Muscle of back (tissue), 11 donors: ENCODE data around the gene PRPH2. TPM values are rescaled to one million over a fixed set of nuclear protein-coding genes. Genes with fewer than 3 reads are reported as not detected.
A peak's percentile ranks its signal among the peaks of the same experiment; 100 is the strongest.
"Not testable (repeated sequence)": the region's sequence is repeated elsewhere in the genome, so short reads cannot be mapped to it uniquely, and the experiment has no call there.

Experiments
- DNase-seq, 3 donors: peaks; one replicate each; pipeline versions ENCODE4 v3.0.0 to v3.0.0-alpha.2; 2013
- polyA plus RNA-seq, 10 donors: library from polyadenylated mRNA; unstranded; fragments of 120-200 nt; gene quantifications; one replicate each; pipeline ENCODE4 v1.2.1, GENCODE V29; 2013; ENCODE audit not compliant: insufficient read length in 10 of 10

The PRPH2 gene
- polyA plus RNA-seq, 10 donors: 2.4 to 6.7 (median 4.3) TPM

DNA sequence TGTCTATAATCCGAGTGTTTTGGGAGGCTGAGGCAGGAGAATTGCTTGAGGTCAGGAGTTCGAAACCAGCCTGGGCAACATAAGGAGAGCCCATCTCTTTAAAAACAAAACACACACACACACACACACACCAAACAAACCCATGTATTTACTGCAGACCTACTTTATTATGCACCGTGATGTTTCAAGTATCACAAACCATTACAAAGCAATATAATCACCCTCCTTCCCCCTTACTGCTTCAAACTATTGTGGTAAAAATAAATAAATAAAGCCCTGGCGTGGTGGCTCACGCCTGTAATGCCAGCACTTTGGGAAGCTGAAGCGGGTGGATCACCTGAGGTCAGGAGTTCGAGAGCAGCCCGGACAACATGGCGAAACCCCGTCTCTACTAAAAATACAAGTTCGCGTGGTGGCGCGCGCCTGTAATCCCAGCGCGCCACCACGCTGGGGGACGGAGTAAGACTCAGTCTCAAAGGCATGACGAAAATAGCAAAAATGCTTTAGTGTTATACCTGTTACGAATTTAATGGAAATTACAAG is 22.0 kb upstream of the PRPH2 start:
- DNase-seq: no peak

DNA sequence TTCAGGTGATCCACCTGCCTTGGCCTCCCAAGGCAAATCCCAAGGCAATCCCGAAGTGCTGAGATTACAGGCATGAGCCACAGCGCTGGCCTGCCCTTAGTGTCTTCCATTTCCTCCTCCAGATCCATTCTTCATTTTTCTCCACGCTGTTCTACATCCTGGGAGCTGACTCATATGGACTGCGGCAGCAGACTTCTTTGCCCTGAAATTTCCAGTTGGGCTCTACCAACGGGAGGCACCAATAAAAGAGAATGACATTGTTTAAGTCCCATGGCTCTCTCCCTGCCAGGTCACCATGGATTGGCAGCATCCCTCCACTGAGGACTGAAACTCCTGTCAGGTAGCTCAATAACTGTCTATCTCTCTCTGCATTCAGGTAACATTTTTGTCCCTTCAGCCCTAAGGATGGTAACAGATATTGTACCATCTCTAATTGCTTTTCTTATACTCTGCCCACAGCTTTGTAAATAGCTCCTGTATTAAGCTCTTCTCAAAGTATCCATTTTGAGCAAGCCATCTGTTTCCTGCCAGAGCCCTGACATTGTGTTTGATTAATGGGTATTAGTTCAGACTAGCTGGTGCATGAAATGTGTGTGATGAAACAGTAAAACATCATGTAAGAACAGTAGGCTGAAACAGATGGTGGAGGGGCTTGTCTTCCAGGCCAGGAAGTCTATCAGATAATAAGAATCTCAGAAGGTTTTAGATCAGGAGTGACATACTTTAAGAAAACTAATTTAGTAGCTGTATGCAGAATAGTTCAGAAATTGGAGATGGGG is 19.9 kb upstream of the PRPH2 start:
- no peak for DNase-seq

DNA sequence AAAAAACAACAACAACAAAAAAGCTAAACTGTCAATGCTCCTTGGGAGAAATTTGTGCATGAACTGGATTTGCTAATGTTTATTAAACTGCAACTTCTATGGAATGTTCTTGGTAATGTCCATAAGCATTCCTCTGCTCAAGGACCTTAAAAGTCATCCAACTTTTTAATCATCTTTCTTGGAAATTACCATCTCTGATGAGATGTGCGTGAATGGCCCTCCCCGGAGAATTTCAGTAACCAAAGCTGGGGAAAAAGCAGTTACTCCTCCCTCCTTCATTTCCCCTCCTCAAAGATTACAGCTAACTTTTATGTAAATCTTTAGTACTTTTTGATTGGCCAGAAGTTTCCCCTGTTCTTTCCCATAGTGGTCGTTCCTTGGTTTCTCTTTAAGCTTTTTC is 18.3 kb upstream of the PRPH2 start:
- DNase-seq: no peak

DNA sequence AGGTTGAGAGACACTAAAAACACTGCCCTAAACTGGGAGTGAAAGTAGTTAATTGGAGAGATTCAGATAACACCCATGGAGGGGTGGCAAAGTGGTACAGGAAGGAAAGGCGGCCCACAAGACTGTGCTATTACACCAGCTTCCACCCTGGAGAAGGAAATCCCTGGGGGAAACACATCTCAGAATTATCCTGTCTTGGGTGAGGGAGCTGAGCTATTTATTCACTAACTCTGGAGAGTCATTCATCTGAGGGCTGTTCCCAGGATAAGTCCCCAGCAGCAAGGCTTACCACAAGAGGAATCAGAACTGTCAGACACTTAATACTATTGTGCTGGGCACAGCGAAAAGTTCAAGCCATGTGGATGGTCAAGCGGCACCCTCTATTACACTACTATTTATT is 13.6 kb upstream of the PRPH2 start:
- DNase-seq: no peak

DNA sequence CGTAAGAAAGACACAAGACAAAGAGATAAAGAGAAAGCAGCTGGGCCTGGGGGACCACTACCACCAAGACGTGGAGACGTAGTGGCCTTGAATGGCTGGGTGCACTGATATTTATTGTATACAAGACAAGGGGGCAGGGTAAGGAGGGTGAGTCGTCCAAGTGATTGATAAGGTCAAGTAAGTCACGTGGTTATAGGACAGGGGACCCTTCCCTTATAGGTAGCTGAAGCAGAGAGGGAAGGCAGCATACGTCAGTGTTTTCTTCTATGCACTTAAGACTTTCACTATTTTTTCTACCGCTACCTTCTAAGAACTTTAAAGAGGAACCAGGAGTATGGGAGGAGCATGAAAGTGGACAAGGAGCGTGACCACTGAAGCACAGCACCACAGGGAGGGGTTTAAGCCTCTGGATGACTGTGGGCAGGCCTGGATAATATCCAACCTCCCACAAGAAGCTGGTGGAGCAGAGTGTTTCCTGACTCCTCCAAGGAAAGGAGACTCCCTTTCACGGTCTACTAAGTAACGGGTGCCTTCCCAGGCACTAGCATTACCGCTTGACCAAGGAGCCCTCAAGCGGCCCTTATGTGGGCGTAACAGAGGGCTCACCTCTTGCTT is 11.6 kb upstream of the PRPH2 start:
- DNase-seq: not testable (repeated sequence)

DNA sequence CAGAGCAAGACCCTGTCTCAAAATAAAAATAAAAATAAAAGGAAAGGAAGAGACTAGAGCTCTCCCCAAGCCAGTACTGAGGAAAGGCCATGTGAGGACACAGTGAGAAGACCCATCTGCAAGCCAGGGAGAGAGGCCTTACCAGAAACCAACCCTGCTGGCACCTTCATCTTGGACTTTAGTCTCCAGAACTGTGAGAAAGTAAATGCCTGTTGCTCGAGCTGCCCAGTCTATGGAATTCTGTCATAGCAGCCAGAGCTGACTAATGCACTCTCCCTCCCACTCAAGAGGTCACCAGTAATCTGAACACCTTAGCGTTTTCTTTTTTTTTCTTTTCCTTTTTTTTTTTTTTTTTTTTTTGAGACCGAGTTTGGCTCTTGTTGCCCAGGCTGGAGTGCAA is 7.3 kb upstream of the PRPH2 start:
- no peak for DNase-seq

DNA sequence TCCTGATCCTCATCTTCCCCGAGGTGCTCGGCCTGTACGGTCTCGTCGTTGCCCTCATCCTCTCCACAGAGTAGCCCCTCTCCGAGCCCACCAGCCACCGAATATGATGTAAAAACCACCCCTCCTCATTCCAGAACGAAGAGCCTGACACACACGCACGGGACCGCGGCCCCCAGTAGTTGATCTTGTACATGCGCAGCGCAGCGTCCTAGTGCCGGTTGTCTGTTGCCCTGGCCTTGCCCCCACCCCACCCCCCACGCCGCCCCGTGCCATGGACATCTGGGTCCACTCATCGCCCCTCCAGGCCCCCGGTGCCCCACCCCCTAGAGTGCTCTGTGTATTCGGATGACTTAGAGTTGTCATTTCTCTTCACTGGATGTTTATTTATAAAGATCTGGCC is 5.2 kb upstream of the PRPH2 start:
- DNase-seq: no peak

DNA sequence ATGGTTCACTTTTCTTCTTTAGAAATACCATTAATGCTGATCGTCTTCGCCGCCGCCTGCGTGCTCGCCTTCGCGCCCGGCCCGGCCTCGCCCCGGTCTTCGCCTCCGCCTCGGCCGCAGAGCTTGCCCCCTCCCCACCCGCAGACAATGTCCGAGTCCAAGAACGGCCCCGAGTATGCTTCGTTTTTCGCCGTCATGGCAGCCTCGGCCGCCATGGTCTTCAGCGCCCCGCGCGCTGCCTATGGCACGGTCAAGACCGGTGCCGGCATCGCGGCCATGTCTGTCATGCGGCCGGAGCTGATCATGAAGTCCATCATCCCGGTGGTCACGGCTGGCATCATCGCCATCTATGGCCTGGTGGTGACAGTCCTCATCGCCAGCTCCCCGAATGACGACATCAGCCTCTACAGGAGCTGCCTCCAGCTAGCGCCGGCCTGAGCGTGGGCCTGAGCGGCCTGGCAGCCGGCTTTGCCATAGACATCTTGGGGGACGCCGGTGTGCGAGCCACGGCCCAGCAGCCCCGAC is 4.8 kb upstream of the PRPH2 start:
- peak in 2 of 3 donors; percentile 52 to 84 for DNase-seq

DNA sequence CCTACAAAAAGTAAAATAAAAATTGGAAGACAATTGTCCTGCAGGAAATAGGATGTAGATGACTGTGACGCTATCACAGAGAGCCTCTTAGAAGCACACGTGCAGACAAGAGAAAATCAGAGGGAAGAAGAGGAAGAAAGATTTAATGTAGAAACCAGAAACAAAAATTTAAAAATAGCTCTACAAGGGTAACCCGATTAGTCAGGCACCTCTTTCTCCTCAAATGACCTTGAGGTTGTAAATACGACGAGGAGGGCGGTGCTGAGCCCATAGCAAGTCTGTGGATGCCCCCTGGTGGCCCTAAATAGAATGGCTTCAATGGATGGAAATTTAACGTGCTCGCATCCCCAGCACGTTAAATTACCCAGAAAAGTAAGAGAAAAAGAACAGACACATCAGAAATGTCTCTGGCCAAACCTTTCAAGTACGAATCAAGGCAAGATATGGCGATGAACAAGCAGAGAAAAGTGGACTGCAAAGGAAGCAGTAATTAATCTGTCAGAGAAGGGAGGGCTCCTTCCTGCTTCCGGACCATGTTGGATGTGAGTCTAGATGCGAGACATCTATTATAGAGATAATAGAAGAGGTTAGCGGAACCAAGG is 4.2 kb upstream of the PRPH2 start:
- peak; percentile 88 to 94 (median 90) for DNase-seq

DNA sequence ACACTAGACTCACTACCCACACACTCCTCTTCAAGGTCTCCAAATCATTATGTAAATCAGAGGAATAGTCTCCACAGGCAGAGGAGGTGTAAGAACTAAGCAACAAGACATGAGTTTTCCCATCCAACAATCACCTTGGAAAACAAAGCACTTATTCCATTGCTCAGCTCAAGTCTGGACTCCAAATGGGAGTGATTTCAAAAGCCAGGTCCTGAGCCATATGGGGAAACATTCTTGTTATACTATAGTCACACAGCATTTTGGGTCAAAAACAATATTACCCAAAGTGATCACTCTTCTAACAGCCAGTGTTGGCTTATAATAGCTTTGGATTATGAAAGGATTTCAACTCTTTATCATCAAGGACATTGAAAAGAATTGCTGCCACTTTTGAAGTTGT is 3.6 kb upstream of the PRPH2 start:
- DNase-seq: peak in 1 of 3 donors; percentile 13

DNA sequence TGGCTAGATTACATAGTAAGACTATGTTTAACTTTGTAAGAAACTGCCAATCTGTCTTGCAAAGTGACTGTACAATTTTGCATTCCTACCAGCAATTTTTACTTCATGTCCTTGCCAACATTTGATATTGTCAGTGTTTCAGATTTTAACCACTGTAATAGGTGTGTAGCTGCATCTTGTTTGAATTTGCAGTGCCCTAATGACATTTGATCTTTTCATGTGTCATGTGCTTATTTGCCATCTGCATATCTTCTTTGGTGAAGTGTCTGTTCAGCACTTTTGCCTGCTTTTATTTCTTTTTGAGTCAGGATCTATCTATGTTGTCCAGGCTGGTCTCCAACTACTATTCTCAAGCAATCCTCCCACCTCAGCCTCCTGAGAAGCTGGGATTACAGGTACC is 2.4 kb upstream of the PRPH2 start:
- DNase-seq: no peak

DNA sequence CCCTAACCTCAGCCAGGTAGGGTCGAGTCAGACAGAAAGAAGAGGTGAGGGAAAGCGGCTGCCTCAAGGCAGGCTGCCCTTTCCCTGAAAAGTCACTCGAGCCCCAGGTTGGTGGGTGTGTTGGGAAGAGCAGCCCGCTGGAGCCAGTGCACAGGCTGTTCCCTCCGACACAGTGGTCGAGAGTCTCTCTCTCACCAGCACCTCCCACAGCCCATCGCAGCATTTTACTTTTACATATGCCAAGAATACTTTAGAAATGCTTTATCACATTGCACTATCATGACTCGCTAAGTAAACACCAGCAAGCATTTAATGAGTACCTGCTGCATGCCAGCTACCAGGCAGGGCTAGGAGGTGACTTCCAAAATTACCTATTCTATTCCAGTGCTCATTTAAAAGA is 1.7 kb downstream of the PRPH2 start:
- no peak for DNase-seq

DNA sequence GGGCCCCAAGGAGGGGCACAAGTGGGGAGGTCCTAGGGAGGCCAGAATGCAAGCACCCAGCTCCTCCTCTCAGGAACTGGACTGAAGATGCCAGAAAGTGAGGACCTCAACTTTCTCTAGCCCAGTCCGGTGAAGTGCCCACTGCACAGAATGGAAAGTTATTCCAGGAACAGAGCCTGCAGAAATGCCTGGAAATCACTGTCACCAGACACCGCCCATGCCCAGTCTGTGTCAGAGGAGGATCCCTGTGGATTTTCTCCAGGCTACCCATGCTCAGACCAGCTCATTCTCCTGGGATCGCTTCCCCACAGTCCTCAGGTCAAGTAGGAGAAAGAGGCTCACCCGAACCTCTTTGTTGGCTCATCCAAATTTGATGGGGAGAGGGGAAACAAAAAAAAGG is 6.5 kb downstream of the PRPH2 start:
- no peak for DNase-seq

DNA sequence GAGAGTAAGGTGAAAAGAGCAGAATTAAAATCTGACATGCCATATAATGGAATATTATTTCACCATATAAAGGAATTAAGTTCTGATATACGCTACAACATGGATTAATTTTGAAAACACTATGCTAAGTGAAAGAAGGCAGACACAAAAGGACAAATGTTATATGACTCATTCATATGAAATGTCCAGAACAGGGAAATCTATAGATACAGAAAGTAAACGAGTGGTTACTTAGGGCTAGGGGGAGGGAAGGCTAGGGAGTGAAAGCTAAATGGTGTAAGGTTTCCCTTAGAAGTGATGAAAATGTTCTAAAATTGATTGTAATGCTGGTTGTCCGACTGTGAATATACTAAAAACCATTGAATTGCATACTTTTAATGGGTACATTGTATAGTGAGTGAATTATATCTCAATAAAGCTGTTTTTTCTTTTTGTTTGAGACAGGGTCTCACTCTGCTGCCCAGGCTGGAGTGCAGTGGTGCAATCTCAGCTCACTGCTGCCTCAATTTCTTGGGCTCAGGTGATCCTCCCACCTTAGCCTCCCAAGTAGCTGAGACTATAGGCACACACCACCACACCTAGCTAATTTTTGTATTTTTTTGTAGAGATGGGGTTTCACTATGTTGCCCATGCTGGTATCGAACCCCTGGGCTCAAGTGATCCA is 8.2 kb downstream of the PRPH2 start:
- no peak for DNase-seq

DNA sequence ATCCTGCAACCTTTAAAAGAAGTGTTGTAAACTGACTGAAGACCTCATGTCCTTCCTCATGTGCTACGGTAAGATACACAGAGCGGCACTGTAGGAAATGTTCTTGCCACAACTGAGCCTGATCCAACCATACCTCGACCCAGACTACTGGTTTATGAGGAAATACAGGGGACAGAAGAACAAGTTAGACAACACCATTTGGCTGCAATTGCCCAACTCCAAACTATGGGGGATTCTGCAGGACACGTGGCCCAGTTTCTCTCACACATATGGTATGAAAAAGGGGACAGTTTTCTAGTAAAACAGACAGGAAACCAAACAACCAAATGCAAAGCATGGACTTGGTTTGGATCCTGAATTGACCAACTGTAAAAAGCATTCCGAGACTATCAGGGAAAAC is 10.5 kb downstream of the PRPH2 start:
- no peak for DNase-seq

DNA sequence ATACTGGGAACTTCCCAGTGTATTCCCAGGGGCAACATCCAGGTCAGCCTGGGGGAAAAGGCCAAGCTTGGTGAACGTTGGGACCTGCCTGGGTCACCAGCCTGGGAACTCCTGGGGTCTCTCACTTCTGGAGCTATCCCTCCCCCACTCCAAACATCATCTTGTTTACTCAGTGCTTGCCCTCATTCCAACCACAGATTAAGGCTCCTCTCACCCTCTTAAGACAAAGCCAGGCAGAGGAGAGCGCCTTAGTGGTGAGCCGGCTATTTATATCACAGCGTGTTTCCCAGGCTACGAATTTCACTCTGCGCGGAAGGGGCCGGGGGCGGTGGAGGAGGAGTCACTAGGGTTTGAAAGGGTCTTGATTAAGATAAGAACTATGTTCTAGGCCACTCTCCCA is 12.1 kb downstream of the PRPH2 start:
- no peak for DNase-seq

DNA sequence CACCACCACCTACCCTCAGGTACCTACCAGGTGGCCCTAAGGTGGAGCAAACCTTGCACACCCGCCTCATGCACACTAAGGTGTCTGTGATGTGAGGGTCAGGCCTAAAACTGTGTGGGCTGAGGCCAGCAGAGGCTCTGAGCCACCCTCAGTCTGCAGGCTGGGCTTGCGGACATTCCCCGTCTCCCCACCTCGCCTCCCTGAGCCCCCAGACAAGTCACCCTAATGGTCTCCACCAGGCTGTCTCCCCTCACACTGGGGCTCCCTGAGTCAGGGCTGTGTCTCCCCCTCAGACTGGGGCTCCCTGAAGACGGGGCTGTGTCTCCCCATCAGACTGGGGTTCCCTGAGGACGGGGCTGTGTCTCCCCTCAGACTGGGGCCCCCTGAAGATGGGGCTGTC is 12.5 kb downstream of the PRPH2 start:
- no peak for DNase-seq

DNA sequence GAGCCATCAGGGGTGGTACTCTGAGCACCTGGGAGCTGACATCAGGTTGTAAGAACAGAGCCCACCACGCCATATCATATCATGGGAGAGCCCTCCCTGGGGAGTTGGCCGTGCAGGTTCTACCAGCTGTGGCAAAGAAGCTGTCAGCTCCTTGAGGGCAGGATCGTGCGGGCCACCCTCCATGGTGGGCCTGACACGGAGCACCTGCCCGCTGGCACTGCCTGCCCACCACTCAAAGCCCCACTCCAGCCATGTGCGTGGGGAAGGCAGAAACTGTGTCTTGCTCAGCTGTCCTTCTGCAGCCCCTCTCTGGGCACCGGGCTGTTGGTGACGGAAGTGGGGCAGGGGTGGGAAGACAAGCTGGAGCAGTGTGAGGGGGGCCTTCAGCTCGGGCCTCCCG is 14.3 kb downstream of the PRPH2 start:
- no peak for DNase-seq

DNA sequence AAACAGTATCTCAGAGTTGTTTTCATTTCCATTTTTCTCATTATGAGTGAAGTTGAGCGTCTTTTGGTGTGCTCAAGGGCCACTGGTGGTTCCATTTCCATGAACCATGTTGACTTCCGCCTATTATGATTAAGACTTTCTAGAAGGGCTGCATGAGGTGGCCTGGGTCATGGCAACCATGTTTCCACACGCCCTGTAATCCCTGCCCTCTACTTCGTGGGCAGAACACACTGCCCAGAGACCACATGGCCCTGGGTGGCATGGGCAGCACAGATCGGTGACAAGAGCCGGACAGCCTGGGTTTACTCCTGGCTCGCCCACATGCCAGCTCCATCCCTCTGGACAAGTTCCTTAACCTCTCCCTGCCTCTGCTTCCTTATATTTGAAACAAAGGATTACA is 14.8 kb downstream of the PRPH2 start:
- DNase-seq: no peak

DNA sequence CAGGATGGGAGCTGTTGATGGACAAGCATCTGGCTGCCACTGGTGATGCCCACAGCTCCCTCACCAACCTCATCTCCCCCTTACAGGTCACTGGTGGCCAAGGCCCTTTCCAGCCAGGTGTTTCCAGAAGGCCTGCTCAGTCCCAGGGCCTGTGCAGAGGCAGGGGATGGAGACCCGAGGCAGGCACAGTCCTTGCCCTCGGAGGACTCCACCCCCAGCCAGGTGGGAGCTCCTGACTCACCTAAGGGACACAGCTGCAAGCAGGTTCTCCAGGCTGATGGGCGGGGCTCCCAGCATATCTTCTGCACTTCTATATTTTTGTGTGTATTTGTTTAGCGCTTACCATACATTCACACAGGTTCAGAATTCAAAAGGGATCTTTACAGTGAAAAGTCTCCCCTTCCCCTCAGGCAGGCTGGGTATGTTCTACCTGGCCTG is 17.4 kb downstream of the PRPH2 start:
- DNase-seq: no peak

DNA sequence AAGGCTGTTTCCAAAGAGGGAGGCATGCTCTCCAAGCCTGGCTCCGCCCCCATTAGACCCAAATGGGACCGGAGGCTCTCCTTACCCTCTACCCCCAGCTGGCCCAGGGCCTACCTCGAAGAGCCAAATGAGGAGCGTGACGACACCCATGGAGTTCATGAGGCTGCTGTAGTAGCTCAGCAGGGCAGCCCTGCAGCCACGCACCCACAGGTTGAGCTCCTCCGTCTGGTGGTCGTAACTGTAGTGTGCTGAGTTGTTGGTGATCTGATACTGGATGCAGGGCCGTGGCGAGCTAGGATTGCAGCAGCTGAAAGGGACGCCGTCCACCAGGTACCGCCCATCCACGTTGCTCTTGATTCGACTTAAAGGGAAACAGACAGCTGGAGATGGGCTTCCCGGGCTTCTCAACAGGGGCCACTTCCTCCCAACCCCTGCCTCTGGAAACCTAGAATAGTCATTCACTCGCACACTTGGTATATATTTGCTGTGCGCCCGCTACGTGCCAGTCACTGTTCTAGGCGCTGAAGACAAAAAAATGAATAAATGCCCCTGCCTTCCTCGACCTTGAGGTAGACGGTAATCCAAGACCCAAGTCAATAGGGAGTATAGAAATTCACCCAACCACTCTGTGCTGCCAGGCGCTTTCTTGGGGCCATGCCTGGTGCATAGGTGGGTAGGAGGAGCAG is 18.0 kb downstream of the PRPH2 start:
- peak; percentile 60 to 72 (median 64) for DNase-seq

DNA sequence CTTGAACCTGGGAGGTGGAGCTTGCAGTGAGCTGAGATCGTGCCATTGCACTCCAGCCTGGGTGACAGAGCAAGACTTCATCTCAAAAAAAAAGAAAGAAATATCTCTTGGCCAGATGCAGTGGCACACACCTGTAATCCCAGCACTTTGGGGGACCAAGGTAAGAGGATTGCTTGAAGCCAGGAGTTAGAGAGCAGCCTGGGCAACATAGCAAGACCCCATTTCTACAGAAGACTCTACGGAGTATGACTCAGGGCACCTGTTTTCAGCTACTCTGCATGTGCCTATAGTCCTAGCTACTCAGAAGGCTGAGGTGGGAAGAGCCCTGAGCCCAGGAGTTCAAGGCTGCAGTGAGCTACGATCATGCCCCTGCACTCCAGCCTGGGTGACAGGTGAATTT is 19.6 kb downstream of the PRPH2 start:
- DNase-seq: not testable (repeated sequence)
